Fibroblast of lung (primary cell): Measurements from ENCODE around the gene TBCK. TPM values are rescaled to one million over a fixed set of nuclear protein-coding genes. Genes with fewer than 3 reads are reported as not detected.

Experiments used
- DNase-seq, 2 donors: peaks; one replicate each; pipeline versions ENCODE4 v3.0.0 to v3.0.0-alpha.2; 2010; ENCODE audit warnings: low read depth in 2 of 2
- H2AFZ ChIP-seq: 2 replicates; pipeline ENCODE4 v1.5.1; 2012; ENCODE audit warnings: low read length, control low read depth, inconsistent platforms
- H3K27ac ChIP-seq: 2 replicates; pipeline ENCODE4 v1.5.1; 2011; ENCODE audit warnings: low read length, control low read depth; ENCODE audit not compliant: insufficient read depth
- H3K27me3 ChIP-seq: 2 replicates; pipeline ENCODE4 v1.5.1; 2011; ENCODE audit warnings: mild to moderate bottlenecking, low read length; ENCODE audit not compliant: control insufficient read depth, insufficient read depth
- H3K36me3 ChIP-seq: 2 replicates; pipeline ENCODE4 v1.5.1; 2011; ENCODE audit warnings: low read length; ENCODE audit not compliant: control insufficient read depth, insufficient read depth
- H3K4me1 ChIP-seq: 2 replicates; pipeline ENCODE4 v1.5.1; 2011; ENCODE audit warnings: low read length; ENCODE audit not compliant: control insufficient read depth, insufficient read depth; ENCODE audit errors: extremely low read depth
- H3K4me2 ChIP-seq: 2 replicates; pipeline ENCODE4 v1.5.1; 2011; ENCODE audit warnings: low read length, control low read depth; ENCODE audit not compliant: insufficient read depth; ENCODE audit errors: extremely low read depth
- H3K4me3 ChIP-seq, 4 experiments: fragments of 200-600 bp in 1 of 4; sonication (generic) in 1 of 4; replicated peaks in 1 of 4; 2 replicates each; pipeline ENCODE4 v1.5.1; 2011 to 2016; ENCODE audit warnings: low read length in 4 of 4, low read depth in 3 of 4, mild to moderate bottlenecking in 3 of 4, control low read depth in 2 of 4, inconsistent platforms in 1 of 4, mixed read lengths in 1 of 4; ENCODE audit not compliant: insufficient read depth in 1 of 4; ENCODE audit errors: control extremely low read depth in 1 of 4
- H3K79me2 ChIP-seq: 2 replicates; pipeline ENCODE4 v1.5.1; 2012; ENCODE audit warnings: mild to moderate bottlenecking, low read length, inconsistent platforms; ENCODE audit not compliant: control insufficient read depth, insufficient read depth
- H3K9ac ChIP-seq: 2 replicates; pipeline ENCODE4 v1.5.1; 2011; ENCODE audit warnings: mild to moderate bottlenecking, low read length, control low read depth; ENCODE audit not compliant: insufficient read depth
- H3K9me3 ChIP-seq: 2 replicates; pipeline ENCODE4 v1.5.1; 2012; ENCODE audit warnings: low read depth, low read length; ENCODE audit not compliant: control insufficient read depth, insufficient read depth
- H4K20me1 ChIP-seq: 2 replicates; pipeline ENCODE4 v1.5.1; 2011; ENCODE audit warnings: low read length; ENCODE audit not compliant: control insufficient read depth, insufficient read depth; ENCODE audit errors: extremely low read depth
- CTCF ChIP-seq, 2 donors: IDR thresholded peaks in 1 of 2; conservative IDR thresholded peaks in 1 of 2; 1 replicate in 1 of 2; 2 replicates in 1 of 2; pipeline ENCODE4 v1.5.1; 2011 to 2012; ENCODE audit warnings: low read length in 2 of 2, control low read depth in 1 of 2, inconsistent platforms in 1 of 2, low read depth in 1 of 2, mild to moderate bottlenecking in 1 of 2
- EZH2 ChIP-seq: IDR thresholded peaks from 2 replicates; pipeline ENCODE4 v1.5.1; 2012; ENCODE audit warnings: low read length, control low read depth, mild to moderate bottlenecking; ENCODE audit errors: missing control alignments
- polyA plus RNA-seq, 2 donors: library from polyadenylated mRNA; depleted of rRNA in 1 of 2; stranded (reverse) in 1 of 2; unstranded in 1 of 2; fragments of >200 nt; gene quantifications; 2 replicates each; pipeline ENCODE4 v1.2.1, GENCODE V29; 2011 to 2012; ENCODE audit warnings: missing spikeins in 1 of 2
- total RNA-seq: library from RNA; depleted of rRNA; stranded (reverse); fragments of >200 nt; gene quantifications from 2 replicates; pipeline ENCODE4 v1.2.1, GENCODE V29; 2014

The TBCK gene
- total and polyA plus RNA-seq, 2 donors (not counting 1 experiment from before 2014, with no cell fraction given): 29.0 to 69.9 TPM

- no peaks in the 10 kb centered on the region for H3K4me1 ChIP-seq
- TF ChIP-seq EZH2 (no peak), CTCF (conservative IDR thresholded peaks at IDR 0.05 in 1 of 2, IDR thresholded peaks at IDR 0.05 in 1 of 2; ENCODE audit: low read depth in 1 of 2, low read length in 2 of 2) (no peak)
- H3K4me2 ChIP-seq: no peak overlapping the region
- no peaks in the 10 kb centered on the region for H4K20me1 ChIP-seq
- H3K27me3 ChIP-seq: no peaks in the 10 kb centered on the region
- H3K27ac ChIP-seq: no peak overlapping the region
- no peak for DNase-seq
- no peaks in the 10 kb centered on the region for H3K9me3 ChIP-seq
- H2AFZ ChIP-seq: no peak overlapping the region
- H3K79me2 ChIP-seq: no peaks in the 10 kb centered on the region
- no peak overlapping the region for H3K9ac ChIP-seq
- H3K36me3 ChIP-seq: no peaks in the 10 kb centered on the region
- H3K4me3 ChIP-seq: no peak overlapping the region
These were observed 236.4 kb downstream of the TBCK start for GRCh38 chr4:106079616-106080015.

GRCh38 chr4:106065018-106065417, 251.0 kb downstream of the TBCK start:
- DNase-seq: no peak
- Histone ChIP-seq H4K20me1 (no peaks in the 10 kb centered on the region), H3K9me3 (no peaks in the 10 kb centered on the region), H3K27me3 (no peaks in the 10 kb centered on the region), H3K79me2 (no peaks in the 10 kb centered on the region), H3K36me3 (no peaks in the 10 kb centered on the region), H2AFZ (no peak overlapping the region), H3K4me3 (no peak overlapping the region), H3K27ac (no peak overlapping the region), H3K9ac (no peak overlapping the region), H3K4me2 (no peak overlapping the region), H3K4me1 (peaks cover 4% of the 10 kb centered on the region)
- TF ChIP-seq EZH2: no peak
- no peak for TF ChIP-seq CTCF (conservative IDR thresholded peaks at IDR 0.05 in 1 of 2, IDR thresholded peaks at IDR 0.05 in 1 of 2; ENCODE audit: low read depth in 1 of 2, low read length in 2 of 2)

GRCh38 chr4:106063009-106063408, 253.0 kb downstream of the TBCK start:
- Histone ChIP-seq H3K27ac (no peak overlapping the region), H3K9me3 (no peaks in the 10 kb centered on the region), H2AFZ (no peak overlapping the region), H3K4me1 (peaks cover 4% of the 10 kb centered on the region), H3K27me3 (no peaks in the 10 kb centered on the region), H3K4me3 (no peak overlapping the region), H3K36me3 (no peaks in the 10 kb centered on the region), H3K4me2 (no peak overlapping the region), H4K20me1 (no peaks in the 10 kb centered on the region), H3K79me2 (no peaks in the 10 kb centered on the region), H3K9ac (no peak overlapping the region)
- TF ChIP-seq CTCF (conservative IDR thresholded peaks at IDR 0.05 in 1 of 2, IDR thresholded peaks at IDR 0.05 in 1 of 2; ENCODE audit: low read depth in 1 of 2, low read length in 2 of 2) (no peak), EZH2 (no peak)
- DNase-seq: peak in 1 of 2 donors; percentile 76
